Common myeloid progenitor, CD34-positive (primary cell): Measurements from ENCODE around the gene PIP5K1C.

ENCODE experiments used
- CTCF ChIA-PET: fragments of 350-600 bp; sonication (Branson Sonifier 250); formaldehyde crosslinking; loops from one replicate; lab custom pipeline; 2021; ENCODE audit warnings: antibody characterized with exemption; lab: Charles Lee
- POLR2A ChIA-PET: fragments of 350-600 bp; sonication (Branson Sonifier 250); formaldehyde crosslinking; loops from one replicate; lab custom pipeline; 2021; ENCODE audit warnings: antibody characterized with exemption; lab: Charles Lee
- DNase-seq, 3 donors: peaks; one replicate each; pipeline versions ENCODE4 v3.0.0 to v3.0.0-alpha.2; 2013
- H3K27ac ChIP-seq, 2 experiments: 1 replicate in 1 of 2; 2 replicates in 1 of 2; pipeline ENCODE4 v1.7.0; 2013; ENCODE audit warnings: inconsistent platforms in 2 of 2, low read length in 2 of 2, mild to moderate bottlenecking in 2 of 2, low read depth in 1 of 2, moderate library complexity in 1 of 2; ENCODE audit not compliant: severe bottlenecking in 2 of 2, insufficient read depth in 1 of 2, poor library complexity in 1 of 2
- H3K27me3 ChIP-seq, 5 experiments: replicated peaks in 2 of 5; 1 replicate in 3 of 5; 2 replicates in 2 of 5; pipeline versions ENCODE4 v1.6.1 to v1.7.0; 2013; ENCODE audit warnings: low read length in 4 of 5, mild to moderate bottlenecking in 2 of 5, moderate library complexity in 2 of 5, inconsistent platforms in 1 of 5; ENCODE audit not compliant: insufficient read depth in 5 of 5, control insufficient read depth in 4 of 5
- H3K36me3 ChIP-seq, 4 experiments: 1 replicate in 2 of 4; 2 replicates in 2 of 4; pipeline versions ENCODE4 v1.6.1 to v1.7.0; 2013; ENCODE audit warnings: low read length in 3 of 4, control low read depth in 1 of 4, mild to moderate bottlenecking in 1 of 4; ENCODE audit not compliant: control insufficient read depth in 4 of 4, insufficient read depth in 4 of 4
- H3K4me1 ChIP-seq, 4 experiments: 1 replicate in 3 of 4; 2 replicates in 1 of 4; pipeline versions ENCODE4 v1.6.1 to v1.7.1; 2013; ENCODE audit warnings: low read length in 3 of 4, mild to moderate bottlenecking in 3 of 4, control low read depth in 1 of 4, inconsistent platforms in 1 of 4, moderate library complexity in 1 of 4; ENCODE audit not compliant: control insufficient read depth in 4 of 4, insufficient read depth in 4 of 4; ENCODE audit errors: control extremely low read depth in 1 of 4
- H3K4me3 ChIP-seq, 7 experiments: 1 replicate in 4 of 7; 2 replicates in 3 of 7; pipeline versions ENCODE4 v1.5.1 to v1.7.0; 2013; ENCODE audit warnings: mild to moderate bottlenecking in 7 of 7, low read length in 6 of 7, moderate library complexity in 6 of 7, inconsistent platforms in 2 of 7, low read depth in 2 of 7, control low read depth in 1 of 7; ENCODE audit not compliant: insufficient read depth in 4 of 7, control insufficient read depth in 1 of 7; ENCODE audit errors: extremely low read depth in 1 of 7
- H3K9me3 ChIP-seq, 5 experiments: 1 replicate in 4 of 5; 2 replicates in 1 of 5; pipeline versions ENCODE4 v1.6.1 to v1.7.1; 2013; ENCODE audit warnings: low read length in 4 of 5, mild to moderate bottlenecking in 2 of 5, inconsistent platforms in 1 of 5, low read depth in 1 of 5, moderate library complexity in 1 of 5; ENCODE audit not compliant: control insufficient read depth in 4 of 5, insufficient read depth in 2 of 5; ENCODE audit errors: control extremely low read depth in 1 of 5
- WGBS: methylation state at CpG from one replicate; pipeline ENCODE4 v1.1.5; 2013; ENCODE audit not compliant: insufficient coverage; 5-methylcytosine and 5-hydroxymethylcytosine counted together

The PIP5K1C gene

DNA sequence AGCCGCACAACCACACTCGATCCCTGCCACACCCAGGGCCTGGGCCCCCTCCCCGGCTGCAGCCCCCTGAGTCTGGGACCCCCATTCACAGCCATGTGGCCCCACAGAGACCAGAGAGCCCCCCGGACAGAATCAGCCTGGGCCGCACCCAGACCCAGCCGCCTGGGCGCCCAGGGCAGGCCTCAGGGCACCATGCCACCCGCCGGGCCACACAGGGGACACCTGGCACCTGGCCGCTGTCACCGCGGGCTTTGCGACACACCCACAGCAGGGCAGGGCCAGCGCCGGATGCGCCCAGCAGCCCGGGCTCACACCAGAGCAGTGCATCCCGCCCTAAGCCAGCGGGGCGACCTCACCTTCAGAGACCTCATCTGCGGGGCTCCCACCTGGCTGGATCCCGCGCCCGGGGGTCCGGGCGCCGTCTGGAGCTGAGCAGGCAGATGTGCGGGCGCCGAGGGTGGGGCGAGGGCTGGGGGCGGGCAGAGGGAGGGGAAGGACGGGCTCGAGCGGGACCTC, 94.0 kb downstream of the PIP5K1C start:
- H3K27me3 ChIP-seq, result no peaks in the 10 kb centered on the region
- 4% methylated on average over 23 of the region's 35 CpGs for WGBS
- H3K36me3 ChIP-seq, result peaks cover 0 to 18% (median 4%) of the 10 kb centered on the region in 4 experiments
- CTCF ChIA-PET, result interaction anchor here (1.7 kb wide), 1 partner anchor 14 kb away, joined by 7 read pairs; no protein-coding TSS in a partner anchor
- H3K9me3 ChIP-seq, result no peaks in the 10 kb centered on the region
- H3K4me3 ChIP-seq, result peak overlapping the region; percentile 37 to 81 (median 72)
- H3K27ac ChIP-seq, result peak overlapping the region in 1 of 2 experiments; percentile 56
- POLR2A ChIA-PET, result no interaction called here
- peaks cover 11 to 65% (median 63%) of the 10 kb centered on the region in 4 experiments for H3K4me1 ChIP-seq
- DNase-seq, result no peak

DNA sequence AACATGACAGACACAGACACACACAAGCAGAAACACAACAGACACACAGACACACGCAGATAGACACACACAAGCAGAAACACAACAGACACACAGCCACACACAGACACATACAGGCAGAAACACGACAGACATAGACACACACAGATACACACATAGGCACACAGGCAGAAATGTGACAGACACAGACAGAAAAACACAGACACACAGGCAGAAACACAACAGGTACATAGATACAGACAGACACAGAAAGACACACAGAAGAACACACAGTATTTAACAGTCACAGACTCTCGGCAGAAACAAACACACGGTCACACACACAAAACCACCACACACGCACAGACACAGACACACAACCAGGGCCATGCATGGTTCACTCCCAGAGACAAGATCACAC, 94.5 kb downstream of the PIP5K1C start:
- POLR2A ChIA-PET, result no interaction called here
- Histone ChIP-seq H3K9me3 (no peaks in the 10 kb centered on the region), H3K27me3 (no peaks in the 10 kb centered on the region), H3K4me1 (peaks cover 11 to 65% (median 63%) of the 10 kb centered on the region in 4 experiments), H3K27ac (peak overlapping the region in 1 of 2 experiments; percentile 34), H3K36me3 (peaks cover 0 to 13% (median 1%) of the 10 kb centered on the region in 4 experiments), H3K4me3 (peak overlapping the region in 6 of 7 experiments; percentile 43 to 81 (median 73))
- no peak for DNase-seq
- WGBS, result 31% methylated on average over 5 of the region's 5 CpGs
- CTCF ChIA-PET, result interaction anchor here (1.7 kb wide), 1 partner anchor 14 kb away, joined by 7 read pairs; no protein-coding TSS in a partner anchor

DNA sequence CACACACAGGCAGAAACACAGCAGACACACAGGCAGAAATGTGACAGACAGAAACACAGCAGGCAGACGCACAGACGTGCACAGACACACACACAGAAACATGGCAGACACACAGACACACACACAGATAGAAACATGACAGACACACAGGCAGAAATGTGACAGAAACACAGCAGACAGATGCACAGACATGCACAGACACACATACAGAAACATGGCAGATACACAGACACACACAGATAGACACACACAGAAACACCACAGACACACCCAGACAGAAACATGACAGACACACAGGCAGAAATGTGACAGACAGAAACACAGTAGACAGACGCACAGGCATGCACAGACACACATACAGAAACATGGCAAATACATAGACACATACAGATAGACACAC, 94.9 kb downstream of the PIP5K1C start:
- peak overlapping the region in 1 of 2 experiments; percentile 34 for H3K27ac ChIP-seq
- H3K27me3 ChIP-seq, result no peaks in the 10 kb centered on the region
- H3K9me3 ChIP-seq, result no peaks in the 10 kb centered on the region
- WGBS, result no CpG with 5 or more reads among the region's 3 CpGs
- ChIA-PET POLR2A (interaction anchor here (0.8 kb wide), 1 partner anchor 20 kb away, joined by 3 read pairs; the partner anchor contains the start of gene GIPC3), CTCF (interaction anchor here (1.2 to 1.8 kb wide), 2 partner anchors 10 to 14 kb away, joined by 4 read pairs; no protein-coding TSS in a partner anchor)
- peaks cover 11 to 65% (median 62%) of the 10 kb centered on the region in 4 experiments for H3K4me1 ChIP-seq
- peak overlapping the region in 6 of 7 experiments; percentile 43 to 81 (median 73) for H3K4me3 ChIP-seq
- H3K36me3 ChIP-seq, result peaks cover 0 to 14% (median 2%) of the 10 kb centered on the region in 4 experiments
- no peak for DNase-seq

DNA sequence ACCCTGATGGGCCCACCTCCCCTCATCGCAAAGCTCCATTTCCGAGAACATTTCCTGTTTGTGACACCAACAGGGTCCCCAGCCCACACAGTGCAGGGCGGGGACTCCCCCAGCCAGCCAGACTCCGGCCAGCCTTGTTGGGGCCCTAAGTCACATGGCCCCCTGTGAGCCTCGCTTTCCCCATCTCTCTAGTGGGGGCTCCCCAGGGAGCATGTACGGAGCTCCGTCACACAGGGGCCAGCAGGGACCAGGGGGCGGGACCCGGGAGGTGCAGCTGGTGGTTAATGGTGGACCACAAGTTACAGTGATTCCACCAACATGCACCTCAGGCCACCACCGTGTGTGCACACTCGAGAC, 95.3 kb downstream of the PIP5K1C start:
- H3K27ac ChIP-seq, result no peak overlapping the region
- H3K27me3 ChIP-seq, result no peaks in the 10 kb centered on the region
- WGBS, result 0% methylated on average over 6 of the region's 11 CpGs
- CTCF ChIA-PET, result interaction anchor here (1.2 to 2.3 kb wide), 5 partner anchors 8 to 23 kb away, joined by 3 to 8 read pairs (median 4); no protein-coding TSS in a partner anchor
- H3K4me1 ChIP-seq, result peaks cover 11 to 62% (median 59%) of the 10 kb centered on the region in 4 experiments
- peak in 2 of 3 donors; percentile 54 to 61 for DNase-seq
- no peaks in the 10 kb centered on the region for H3K9me3 ChIP-seq
- peaks cover 0 to 14% (median 4%) of the 10 kb centered on the region in 4 experiments for H3K36me3 ChIP-seq
- H3K4me3 ChIP-seq, result peak overlapping the region in 6 of 7 experiments; percentile 43 to 81 (median 73)
- POLR2A ChIA-PET, result interaction anchor here (0.8 kb wide), 2 partner anchors 14 to 20 kb away, joined by 3 read pairs; partner anchors contain the start of gene GIPC3

DNA sequence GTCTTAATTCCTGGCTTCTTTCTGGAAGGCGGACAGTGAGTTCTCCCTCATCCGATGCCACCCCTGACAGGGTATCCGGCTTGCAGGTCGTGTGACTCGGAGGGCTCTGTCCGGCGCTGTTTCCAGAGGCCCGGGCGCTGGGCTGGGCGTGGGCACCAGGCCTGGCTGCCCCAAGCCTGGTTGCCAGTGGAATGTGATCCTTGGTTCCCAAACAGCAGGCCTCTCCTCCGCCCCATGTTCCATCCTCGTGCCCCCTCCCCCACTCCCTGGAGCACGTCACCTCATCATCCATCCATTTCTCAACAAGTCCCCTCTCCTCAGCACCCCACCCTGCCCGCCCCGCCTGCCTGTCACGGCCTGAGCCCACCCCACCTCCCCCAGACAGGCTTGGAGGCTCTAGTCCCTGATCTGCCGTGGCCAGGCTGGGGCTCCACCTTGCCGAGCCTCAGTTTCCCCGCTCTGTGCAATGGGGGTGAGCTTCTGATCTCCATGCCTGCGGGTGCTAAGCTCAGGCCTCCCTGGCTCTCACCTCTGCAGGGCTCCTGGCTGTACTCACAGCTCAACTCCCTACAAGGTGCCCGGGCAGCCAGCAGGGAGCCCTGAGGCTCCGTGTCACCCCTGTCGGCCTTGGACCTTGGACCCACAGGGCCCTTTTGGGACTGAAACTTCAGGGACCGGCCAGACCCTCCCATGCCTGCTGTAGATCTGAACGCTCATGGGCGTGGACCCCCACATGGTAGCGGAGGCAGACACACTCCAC, 95.9 kb downstream of the PIP5K1C start:
- peak overlapping the region in 6 of 7 experiments; percentile 43 to 81 (median 73) for H3K4me3 ChIP-seq
- H3K27ac ChIP-seq, result no peak overlapping the region
- no peak for DNase-seq
- H3K4me1 ChIP-seq, result peaks cover 11 to 57% (median 54%) of the 10 kb centered on the region in 4 experiments
- no peaks in the 10 kb centered on the region for H3K9me3 ChIP-seq
- ChIA-PET CTCF (interaction anchor here (1.2 to 2.3 kb wide), 6 partner anchors 9 to 48 kb away, joined by 3 to 8 read pairs (median 4); no protein-coding TSS in a partner anchor), POLR2A (interaction anchor here (0.8 kb wide), 2 partner anchors 13 to 19 kb away, joined by 3 read pairs; partner anchors contain the start of gene GIPC3)
- H3K27me3 ChIP-seq, result no peaks in the 10 kb centered on the region
- H3K36me3 ChIP-seq, result peaks cover 0 to 17% (median 4%) of the 10 kb centered on the region in 4 experiments
- 62% methylated on average over 17 of the region's 27 CpGs for WGBS

DNA sequence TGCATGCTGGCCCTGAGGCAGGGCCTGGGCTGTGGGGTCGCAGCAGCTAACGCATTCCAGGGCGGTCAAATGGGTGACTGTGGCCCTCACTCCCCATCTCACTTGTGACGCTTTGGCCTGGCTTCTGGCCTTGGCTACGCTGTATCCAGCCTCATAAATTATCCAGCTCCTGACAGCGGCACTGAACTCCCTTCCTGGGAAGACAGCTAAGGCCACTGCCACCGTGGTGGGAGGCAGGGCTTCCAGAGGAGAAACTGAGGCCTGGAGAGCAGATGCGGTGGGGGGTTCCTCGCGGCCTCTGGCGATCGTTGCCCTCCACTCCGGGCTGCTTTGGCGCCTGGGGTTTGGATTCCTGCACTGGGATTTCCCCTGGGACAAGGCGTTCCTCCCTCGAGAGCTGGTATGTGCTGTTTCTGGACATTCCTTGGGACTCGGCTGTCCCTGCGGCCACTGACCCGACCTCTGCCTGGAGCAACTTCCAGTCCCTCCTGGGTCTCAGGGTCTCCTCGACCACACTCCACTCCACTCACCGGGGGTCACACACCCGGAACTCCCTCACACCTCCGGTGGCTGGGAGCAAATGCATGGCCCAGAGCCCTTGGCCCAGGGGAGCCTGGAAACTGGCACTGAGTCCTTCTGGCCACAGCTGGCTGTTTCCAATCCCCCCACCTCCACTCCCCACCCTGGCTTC, 97.0 kb downstream of the PIP5K1C start:
- 97% methylated on average over 19 of the region's 23 CpGs for WGBS
- CTCF ChIA-PET, result interaction anchor here (0.7 to 2.3 kb wide), 5 partner anchors 12 to 47 kb away, joined by 4 to 8 read pairs (median 4); no protein-coding TSS in a partner anchor
- H3K27me3 ChIP-seq, result no peaks in the 10 kb centered on the region
- peaks cover 11 to 46% (median 44%) of the 10 kb centered on the region in 4 experiments for H3K4me1 ChIP-seq
- H3K27ac ChIP-seq, result no peak overlapping the region
- no peak overlapping the region for H3K4me3 ChIP-seq
- H3K36me3 ChIP-seq, result peaks cover 0 to 17% (median 4%) of the 10 kb centered on the region in 4 experiments
- no peak for DNase-seq
- H3K9me3 ChIP-seq, result no peaks in the 10 kb centered on the region
- POLR2A ChIA-PET, result no interaction called here
